Panc1 (cell line): Measurements from ENCODE around the gene MRTFA. TPM values are rescaled to one million over a fixed set of nuclear protein-coding genes. Genes with fewer than 3 reads are reported as not detected.

Experiments used
- ATAC-seq: fragments of 200-7000 bp; cut with Tn5 transposase; 2 replicates; pipeline ENCODE4 v1.9.1; 2020; ENCODE audit warnings: mild to moderate bottlenecking, moderate library complexity
- BruUV-seq: library from RNA; stranded (reverse); fragments of 400-500 nt; replicated peaks from 2 replicates; lab custom pipeline; 2021; lab: Mats Ljungman, UMichigan
- CTCF ChIA-PET: fragments of 300-600 bp; sonication (Branson Sonifier 250); formaldehyde crosslinking; loops from one replicate; lab custom pipeline; 2022; ENCODE audit warnings: antibody characterized with exemption; lab: Charles Lee
- POLR2A ChIA-PET: fragments of 300-600 bp; sonication (Branson Sonifier 250); formaldehyde crosslinking; loops from one replicate; lab custom pipeline; 2022; ENCODE audit warnings: antibody characterized with exemption; lab: Charles Lee
- DNase-seq: peaks from one replicate; pipeline ENCODE4 v3.0.0-alpha.2; 2010; ENCODE audit warnings: low read depth, low spot score
- H3K27ac ChIP-seq: 2 replicates; pipeline ENCODE4 v1.5.1; 2011; ENCODE audit warnings: mild to moderate bottlenecking, low read length, inconsistent platforms
- H3K27me3 ChIP-seq: fragments of 200-500 bp; sonication (Bioruptor generic); 2 replicates; pipeline ENCODE4 v1.6.0; 2014; ENCODE audit warnings: low read length, inconsistent platforms; ENCODE audit not compliant: control insufficient read depth, insufficient read depth
- H3K36me3 ChIP-seq: fragments of 200-500 bp; sonication (Bioruptor generic); 2 replicates; pipeline ENCODE4 v1.5.1; 2014; ENCODE audit warnings: inconsistent platforms, mild to moderate bottlenecking, low read length, moderate library complexity; ENCODE audit not compliant: control insufficient read depth, insufficient read depth
- H3K4me1 ChIP-seq: 2 replicates; pipeline ENCODE4 v1.5.1; 2011; ENCODE audit warnings: inconsistent platforms, mild to moderate bottlenecking, low read length, moderate library complexity; ENCODE audit not compliant: control insufficient read depth, insufficient read depth
- H3K4me3 ChIP-seq, 2 experiments: 2 replicates each; pipeline ENCODE4 v1.5.1; 2011 to 2012; ENCODE audit warnings: low read depth in 2 of 2, low read length in 2 of 2, mild to moderate bottlenecking in 2 of 2, inconsistent platforms in 1 of 2, moderate library complexity in 1 of 2
- H3K9me3 ChIP-seq: fragments of 200-500 bp; sonication (Bioruptor generic); 2 replicates; pipeline ENCODE4 v1.5.1; 2014; ENCODE audit warnings: low read depth, mild to moderate bottlenecking, inconsistent platforms, low read length, moderate library complexity; ENCODE audit not compliant: control insufficient read depth, insufficient read depth
- POLR2AphosphoS5 ChIP-seq: IDR thresholded peaks from 2 replicates; pipeline ENCODE4 v1.6.1; 2012; ENCODE audit warnings: mild to moderate bottlenecking, low read depth, low read length, moderate library complexity
- SIN3A ChIP-seq: IDR thresholded peaks from 2 replicates; pipeline ENCODE4 v1.6.1; 2012; ENCODE audit warnings: low read depth, mild to moderate bottlenecking, low read length, moderate library complexity, borderline replicate concordance; ENCODE audit not compliant: insufficient read depth
- TCF7L2 ChIP-seq: IDR thresholded peaks from 2 replicates; pipeline ENCODE4 v1.6.1; 2011; ENCODE audit warnings: mild to moderate bottlenecking, low read depth, low read length, inconsistent platforms
- in situ Hi-C: cut with HindIII; loops from 2 replicates; pipeline ENCODE4 v1.10.0; 2016; ENCODE audit warnings: low sequenced_read_pairs, low pct_unique_long_range_greater_than_20kb
- intact Hi-C: fragments of 100-400 bp; cut with micrococcal nuclease; formaldehyde crosslinking; loops from one replicate; pipeline ENCODE4 v1.10.0; 2022; ENCODE audit not compliant: unreplicated experiment
- total RNA-seq: library from RNA; stranded (reverse); gene quantifications from one replicate; pipeline ENCODE4 v1.2.1, GENCODE V29; 2021; ENCODE audit not compliant: unreplicated experiment
- TF ChIP-seq, protein P1 (sequence below), 2 experiments: IDR thresholded peaks; 2 replicates each; pipeline ENCODE4 v1.6.1; 2011 to 2012; ENCODE audit warnings: low read depth in 2 of 2, control low read depth in 1 of 2, low read length in 1 of 2, mild to moderate bottlenecking in 1 of 2, moderate library complexity in 1 of 2; ENCODE audit not compliant: insufficient read depth in 1 of 2
- TF ChIP-seq, protein P2 (sequence below): fragments of 450-650 bp; IDR thresholded peaks from 2 replicates; pipeline ENCODE4 v1.5.1; 2017; ENCODE audit warnings: mild to moderate bottlenecking

MRTFA gene
- total RNA-seq, 1 experiment from 2014 or later, result 62.1 TPM

DNA sequence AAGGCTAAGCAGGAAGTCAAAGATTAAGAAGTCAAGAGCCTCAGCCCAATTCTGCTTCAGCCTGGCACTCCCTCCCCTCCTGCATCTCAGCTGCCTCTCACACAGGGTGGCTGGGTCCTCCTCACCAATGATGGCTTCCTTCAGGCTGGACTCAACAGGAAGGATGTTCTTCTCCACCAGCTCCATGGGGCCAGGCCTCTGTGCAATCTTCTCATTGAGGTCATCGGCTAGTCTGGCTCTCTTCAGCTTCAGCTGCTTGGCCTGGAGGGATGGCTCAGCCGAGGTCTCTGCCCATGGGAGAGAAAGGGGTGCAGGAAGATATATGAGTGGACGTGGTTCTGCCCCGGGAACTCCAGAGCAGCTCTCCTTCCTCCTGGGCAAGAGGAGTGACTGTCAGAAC, 207.0 kb downstream of the MRTFA start:
- DNase-seq (no peak), ATAC-seq (no peak)
- peaks cover 7% of the 10 kb centered on the region for H3K36me3 ChIP-seq
- CTCF ChIA-PET, result no interaction called here
- no peak overlapping the region for H3K27ac ChIP-seq
- TF ChIP-seq, protein P1, sequence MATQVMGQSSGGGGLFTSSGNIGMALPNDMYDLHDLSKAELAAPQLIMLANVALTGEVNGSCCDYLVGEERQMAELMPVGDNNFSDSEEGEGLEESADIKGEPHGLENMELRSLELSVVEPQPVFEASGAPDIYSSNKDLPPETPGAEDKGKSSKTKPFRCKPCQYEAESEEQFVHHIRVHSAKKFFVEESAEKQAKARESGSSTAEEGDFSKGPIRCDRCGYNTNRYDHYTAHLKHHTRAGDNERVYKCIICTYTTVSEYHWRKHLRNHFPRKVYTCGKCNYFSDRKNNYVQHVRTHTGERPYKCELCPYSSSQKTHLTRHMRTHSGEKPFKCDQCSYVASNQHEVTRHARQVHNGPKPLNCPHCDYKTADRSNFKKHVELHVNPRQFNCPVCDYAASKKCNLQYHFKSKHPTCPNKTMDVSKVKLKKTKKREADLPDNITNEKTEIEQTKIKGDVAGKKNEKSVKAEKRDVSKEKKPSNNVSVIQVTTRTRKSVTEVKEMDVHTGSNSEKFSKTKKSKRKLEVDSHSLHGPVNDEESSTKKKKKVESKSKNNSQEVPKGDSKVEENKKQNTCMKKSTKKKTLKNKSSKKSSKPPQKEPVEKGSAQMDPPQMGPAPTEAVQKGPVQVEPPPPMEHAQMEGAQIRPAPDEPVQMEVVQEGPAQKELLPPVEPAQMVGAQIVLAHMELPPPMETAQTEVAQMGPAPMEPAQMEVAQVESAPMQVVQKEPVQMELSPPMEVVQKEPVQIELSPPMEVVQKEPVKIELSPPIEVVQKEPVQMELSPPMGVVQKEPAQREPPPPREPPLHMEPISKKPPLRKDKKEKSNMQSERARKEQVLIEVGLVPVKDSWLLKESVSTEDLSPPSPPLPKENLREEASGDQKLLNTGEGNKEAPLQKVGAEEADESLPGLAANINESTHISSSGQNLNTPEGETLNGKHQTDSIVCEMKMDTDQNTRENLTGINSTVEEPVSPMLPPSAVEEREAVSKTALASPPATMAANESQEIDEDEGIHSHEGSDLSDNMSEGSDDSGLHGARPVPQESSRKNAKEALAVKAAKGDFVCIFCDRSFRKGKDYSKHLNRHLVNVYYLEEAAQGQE (IDR thresholded peaks at IDR 0.05; ENCODE audit: insufficient read depth in 1 of 2, low read depth in 2 of 2, low read length in 1 of 2), result no peak
- TF ChIP-seq, protein P2, sequence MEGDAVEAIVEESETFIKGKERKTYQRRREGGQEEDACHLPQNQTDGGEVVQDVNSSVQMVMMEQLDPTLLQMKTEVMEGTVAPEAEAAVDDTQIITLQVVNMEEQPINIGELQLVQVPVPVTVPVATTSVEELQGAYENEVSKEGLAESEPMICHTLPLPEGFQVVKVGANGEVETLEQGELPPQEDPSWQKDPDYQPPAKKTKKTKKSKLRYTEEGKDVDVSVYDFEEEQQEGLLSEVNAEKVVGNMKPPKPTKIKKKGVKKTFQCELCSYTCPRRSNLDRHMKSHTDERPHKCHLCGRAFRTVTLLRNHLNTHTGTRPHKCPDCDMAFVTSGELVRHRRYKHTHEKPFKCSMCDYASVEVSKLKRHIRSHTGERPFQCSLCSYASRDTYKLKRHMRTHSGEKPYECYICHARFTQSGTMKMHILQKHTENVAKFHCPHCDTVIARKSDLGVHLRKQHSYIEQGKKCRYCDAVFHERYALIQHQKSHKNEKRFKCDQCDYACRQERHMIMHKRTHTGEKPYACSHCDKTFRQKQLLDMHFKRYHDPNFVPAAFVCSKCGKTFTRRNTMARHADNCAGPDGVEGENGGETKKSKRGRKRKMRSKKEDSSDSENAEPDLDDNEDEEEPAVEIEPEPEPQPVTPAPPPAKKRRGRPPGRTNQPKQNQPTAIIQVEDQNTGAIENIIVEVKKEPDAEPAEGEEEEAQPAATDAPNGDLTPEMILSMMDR, result no peak
- no peak for TF ChIP-seq TCF7L2
- TF ChIP-seq SIN3A, result no peak
- no peak for TF ChIP-seq POLR2AphosphoS5
- no peaks in the 10 kb centered on the region for H3K4me1 ChIP-seq
- in situ Hi-C loops, result no loop called here
- no TSS peak for BruUV-seq
- H3K27me3 ChIP-seq, result no peaks in the 10 kb centered on the region
- no peak overlapping the region for H3K4me3 ChIP-seq
- POLR2A ChIA-PET, result no interaction called here
- H3K9me3 ChIP-seq, result no peaks in the 10 kb centered on the region
- intact Hi-C loops, result no loop called here

DNA sequence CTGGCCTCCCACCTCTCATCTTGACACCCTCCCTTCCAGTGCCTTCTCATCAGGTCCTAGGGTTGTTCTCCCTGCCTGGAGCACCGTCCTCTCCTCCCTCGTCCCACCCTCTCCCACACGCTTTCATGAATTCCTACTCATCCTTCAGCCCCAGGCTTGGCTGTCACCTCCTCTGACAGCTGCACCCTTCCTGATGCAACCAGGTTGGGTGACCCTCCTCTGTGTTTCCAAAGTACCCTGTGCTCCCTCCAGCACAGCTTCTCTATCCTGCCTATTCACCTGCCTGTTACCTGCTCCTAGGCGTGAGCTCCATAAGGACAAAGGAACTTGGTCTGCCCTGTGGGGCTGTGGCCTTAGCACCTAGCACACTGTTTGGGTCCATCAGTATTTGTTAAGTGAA, 207.7 kb downstream of the MRTFA start:
- no TSS peak for BruUV-seq
- TF ChIP-seq, protein P1 (IDR thresholded peaks at IDR 0.05; ENCODE audit: insufficient read depth in 1 of 2, low read depth in 2 of 2, low read length in 1 of 2), result no peak
- TF ChIP-seq, protein P2, result no peak
- no peak for TF ChIP-seq SIN3A
- no peak for TF ChIP-seq POLR2AphosphoS5
- ChIA-PET CTCF (no interaction called here), POLR2A (no interaction called here)
- ATAC-seq (no peak), DNase-seq (no peak)
- no peaks in the 10 kb centered on the region for H3K27me3 ChIP-seq
- H3K4me1 ChIP-seq, result no peaks in the 10 kb centered on the region
- in situ Hi-C loops, result no loop called here
- intact Hi-C loops, result no loop called here
- H3K27ac ChIP-seq, result no peak overlapping the region
- H3K9me3 ChIP-seq, result no peaks in the 10 kb centered on the region
- no peak overlapping the region for H3K4me3 ChIP-seq
- H3K36me3 ChIP-seq, result peaks cover 7% of the 10 kb centered on the region
